ENCODE data around the gene MRFAP1L1.

Gene MRFAP1L1

GRCh38 chr4:6693231-6694176 is 16.2 kb downstream of the MRFAP1L1 start, which contains the start of gene S100P:
Gene S100P, plus strand, starts transcription at chr4:6693878. Its CDS starts 55 bp downstream, at chr4:6693933.
- Histone ChIP-seq H3K4me2 (ENCODE audit: low read length) (no peak within 1 kb of the TSS), H4K20me1 (ENCODE audit: insufficient read depth, low read length) (no peaks in the 10 kb centered on the region), H3K36me3 (replicated peaks; ENCODE audit: low read depth, low read length) (no peaks in the 10 kb centered on the region), H3K27ac (ENCODE audit: low read length) (no peak within 1 kb of the TSS), H3K9me3 (ENCODE audit: insufficient read depth, low read length) (no peaks in the 10 kb centered on the region), H3K4me1 (ENCODE audit: low read length) (no peaks in the 10 kb centered on the region), H3K4me3 (ENCODE audit: low read length) (no peak within 1 kb of the TSS), H2AFZ (ENCODE audit: low read depth, low read length) (no peak within 1 kb of the TSS), H3K9ac (ENCODE audit: low read length) (no peak within 1 kb of the TSS), H3K79me2 (ENCODE audit: low read length) (no peaks in the 10 kb centered on the region), H3K27me3 (ENCODE audit: low read depth, low read length) (no peaks in the 10 kb centered on the region)
- no peak for TF ChIP-seq EZH2phosphoT487 (IDR thresholded peaks at IDR 0.05; ENCODE audit: low read depth)
- TF ChIP-seq, protein P1, sequence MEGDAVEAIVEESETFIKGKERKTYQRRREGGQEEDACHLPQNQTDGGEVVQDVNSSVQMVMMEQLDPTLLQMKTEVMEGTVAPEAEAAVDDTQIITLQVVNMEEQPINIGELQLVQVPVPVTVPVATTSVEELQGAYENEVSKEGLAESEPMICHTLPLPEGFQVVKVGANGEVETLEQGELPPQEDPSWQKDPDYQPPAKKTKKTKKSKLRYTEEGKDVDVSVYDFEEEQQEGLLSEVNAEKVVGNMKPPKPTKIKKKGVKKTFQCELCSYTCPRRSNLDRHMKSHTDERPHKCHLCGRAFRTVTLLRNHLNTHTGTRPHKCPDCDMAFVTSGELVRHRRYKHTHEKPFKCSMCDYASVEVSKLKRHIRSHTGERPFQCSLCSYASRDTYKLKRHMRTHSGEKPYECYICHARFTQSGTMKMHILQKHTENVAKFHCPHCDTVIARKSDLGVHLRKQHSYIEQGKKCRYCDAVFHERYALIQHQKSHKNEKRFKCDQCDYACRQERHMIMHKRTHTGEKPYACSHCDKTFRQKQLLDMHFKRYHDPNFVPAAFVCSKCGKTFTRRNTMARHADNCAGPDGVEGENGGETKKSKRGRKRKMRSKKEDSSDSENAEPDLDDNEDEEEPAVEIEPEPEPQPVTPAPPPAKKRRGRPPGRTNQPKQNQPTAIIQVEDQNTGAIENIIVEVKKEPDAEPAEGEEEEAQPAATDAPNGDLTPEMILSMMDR (IDR thresholded peaks at IDR 0.05; ENCODE audit: low read depth, low read length) = no peak

GRCh38 chr4:6692806-6693205 is 16.9 kb downstream of the MRFAP1L1 start:
- no peaks in the 10 kb centered on the region for H3K79me2 ChIP-seq (ENCODE audit: low read length)
- no peaks in the 10 kb centered on the region for H3K36me3 ChIP-seq (replicated peaks; ENCODE audit: low read depth, low read length)
- H3K9ac ChIP-seq (ENCODE audit: low read length) = no peak overlapping the region
- no peak overlapping the region for H2AFZ ChIP-seq (ENCODE audit: low read depth, low read length)
- no peaks in the 10 kb centered on the region for H3K4me1 ChIP-seq (ENCODE audit: low read length)
- H3K27me3 ChIP-seq (ENCODE audit: low read depth, low read length) = no peaks in the 10 kb centered on the region
- TF ChIP-seq, protein P1 (IDR thresholded peaks at IDR 0.05; ENCODE audit: low read depth, low read length) = no peak
- TF ChIP-seq EZH2phosphoT487 (IDR thresholded peaks at IDR 0.05; ENCODE audit: low read depth) = no peak
- no peak overlapping the region for H3K4me2 ChIP-seq (ENCODE audit: low read length)
- no peak overlapping the region for H3K27ac ChIP-seq (ENCODE audit: low read length)
- H3K9me3 ChIP-seq (ENCODE audit: insufficient read depth, low read length) = no peaks in the 10 kb centered on the region
- H3K4me3 ChIP-seq (ENCODE audit: low read length) = no peak overlapping the region
- H4K20me1 ChIP-seq (ENCODE audit: insufficient read depth, low read length) = no peaks in the 10 kb centered on the region

DNA sequence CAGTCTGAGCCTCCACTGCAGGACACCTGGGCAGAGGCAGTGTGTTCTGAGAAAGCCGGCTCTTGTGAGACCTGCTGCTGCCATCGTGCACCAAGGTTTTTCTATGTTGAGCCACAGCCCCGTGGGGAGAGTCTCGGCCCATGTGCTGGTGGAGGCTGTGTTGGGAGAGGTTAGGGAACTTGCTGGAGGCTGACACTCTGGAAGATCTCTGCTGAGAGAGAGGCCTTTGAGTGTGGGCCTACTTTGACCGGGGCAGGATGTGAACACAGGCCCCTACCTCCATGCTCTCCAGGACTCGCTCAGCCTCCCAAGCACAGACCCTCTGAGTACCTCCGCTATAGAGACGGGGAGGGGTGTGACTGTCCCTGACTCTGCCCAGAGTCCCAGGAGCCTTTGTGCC is 17.3 kb downstream of the MRFAP1L1 start:
- no peak overlapping the region for H3K27ac ChIP-seq (ENCODE audit: low read length)
- no peaks in the 10 kb centered on the region for H3K36me3 ChIP-seq (replicated peaks; ENCODE audit: low read depth, low read length)
- no peak overlapping the region for H3K4me2 ChIP-seq (ENCODE audit: low read length)
- H2AFZ ChIP-seq (ENCODE audit: low read depth, low read length) = no peak overlapping the region
- TF ChIP-seq EZH2phosphoT487 (IDR thresholded peaks at IDR 0.05; ENCODE audit: low read depth) = no peak
- TF ChIP-seq, protein P1 (IDR thresholded peaks at IDR 0.05; ENCODE audit: low read depth, low read length) = no peak
- H3K4me3 ChIP-seq (ENCODE audit: low read length) = no peak overlapping the region
- H3K27me3 ChIP-seq (ENCODE audit: low read depth, low read length) = no peaks in the 10 kb centered on the region
- no peaks in the 10 kb centered on the region for H3K9me3 ChIP-seq (ENCODE audit: insufficient read depth, low read length)
- H3K9ac ChIP-seq (ENCODE audit: low read length) = no peak overlapping the region
- no peaks in the 10 kb centered on the region for H3K79me2 ChIP-seq (ENCODE audit: low read length)
- H4K20me1 ChIP-seq (ENCODE audit: insufficient read depth, low read length) = no peaks in the 10 kb centered on the region
- no peaks in the 10 kb centered on the region for H3K4me1 ChIP-seq (ENCODE audit: low read length)

DNA sequence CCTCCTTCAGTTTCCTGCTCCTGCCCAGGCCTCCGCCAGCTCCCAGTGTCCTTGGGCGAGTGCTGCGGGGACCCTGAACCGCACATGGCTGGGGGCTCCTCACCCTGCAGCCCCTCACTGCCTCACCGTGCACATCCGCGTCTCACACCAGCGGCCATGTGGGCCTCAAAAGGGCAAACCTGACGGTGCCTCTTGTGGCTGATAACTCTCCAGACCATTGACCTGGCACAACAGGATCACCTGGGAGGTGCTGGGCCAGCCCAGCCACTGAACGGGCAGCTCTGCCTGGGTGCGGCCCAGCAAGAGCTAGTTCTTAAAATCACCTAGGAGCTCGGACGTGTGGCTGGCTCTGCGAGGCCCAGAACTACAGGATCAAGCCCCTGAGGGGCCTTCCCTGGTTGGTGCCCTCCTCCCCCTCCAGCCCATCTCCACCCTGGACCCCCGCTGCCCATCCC is 20.1 kb downstream of the MRFAP1L1 start:
- Histone ChIP-seq H3K4me3 (ENCODE audit: low read length) (no peak overlapping the region), H3K4me2 (ENCODE audit: low read length) (no peak overlapping the region), H3K27me3 (ENCODE audit: low read depth, low read length) (no peaks in the 10 kb centered on the region), H4K20me1 (ENCODE audit: insufficient read depth, low read length) (no peaks in the 10 kb centered on the region), H3K79me2 (ENCODE audit: low read length) (no peaks in the 10 kb centered on the region), H2AFZ (ENCODE audit: low read depth, low read length) (no peak overlapping the region), H3K4me1 (ENCODE audit: low read length) (no peaks in the 10 kb centered on the region), H3K27ac (ENCODE audit: low read length) (no peak overlapping the region), H3K9ac (ENCODE audit: low read length) (no peak overlapping the region), H3K9me3 (ENCODE audit: insufficient read depth, low read length) (no peaks in the 10 kb centered on the region), H3K36me3 (replicated peaks; ENCODE audit: low read depth, low read length) (no peaks in the 10 kb centered on the region)
- TF ChIP-seq, protein P1 (IDR thresholded peaks at IDR 0.05; ENCODE audit: low read depth, low read length) = no peak
- no peak for TF ChIP-seq EZH2phosphoT487 (IDR thresholded peaks at IDR 0.05; ENCODE audit: low read depth)

All from OCI-LY3 (cell line).